Spleen (tissue), 7 donors: ENCODE measurements around the gene MYO1D.

Source experiments
- CTCF ChIP-seq, 11 experiments: fragments of 200-600 bp in 7 of 11; fragments of 450-650 bp in 4 of 11; sonication (generic) in 4 of 11; IDR thresholded peaks in 8 of 11; conservative IDR thresholded peaks in 3 of 11; 1 replicate in 7 of 11; 2 replicates in 4 of 11; pipeline versions ENCODE4 v1.4.0 to v1.8.0; 2016 to 2021; ENCODE audit warnings: antibody characterized with exemption in 11 of 11, inconsistent platforms in 4 of 11, mild to moderate bottlenecking in 1 of 11
- POLR2A ChIP-seq, 3 donors: fragments of 450-650 bp; IDR thresholded peaks; one replicate each; pipeline ENCODE4 v1.5.1; 2017; ENCODE audit warnings: antibody characterized with exemption in 3 of 3, mild to moderate bottlenecking in 1 of 3
- POLR2AphosphoS5 ChIP-seq, 3 donors: sonication (generic); formaldehyde crosslinking; IDR thresholded peaks; one replicate each; pipeline ENCODE4 v1.5.1; 2017; ENCODE audit warnings: antibody characterized with exemption in 3 of 3
- donor health status: DM: no; HTN: no; CAD: no; lungs with moderate emphysema.
- donor health status: DM: no; HTN: no; CAD: no.
- donor health status: DM: no; HTN: no; CAD: no.

GRCh38 chr17:32795339-32795979 is 81.5 kb downstream of the MYO1D start:
- no peak for TF ChIP-seq POLR2A (IDR thresholded peaks at IDR 0.05)
- TF ChIP-seq CTCF (IDR thresholded peaks at IDR 0.05 in 8 of 11, conservative IDR thresholded peaks at IDR 0.05 in 3 of 11) = no peak
- no peak for TF ChIP-seq POLR2AphosphoS5 (IDR thresholded peaks at IDR 0.05)
